ENCODE measurements around the gene KRTAP20-4.

The KRTAP20-4 gene

GRCh38 chr21:30620522-30620921 lies at the start of gene KRTAP20-4:
KRTAP20-4 (plus strand) TSS chr21:30620627.
- H3K9me3 ChIP-seq (ENCODE audit: low read depth, low read length) = no peaks in the 10 kb centered on the region
- DNase-seq (ENCODE audit: low read depth, low spot score) = no peak
- no peak within 1 kb of the TSS for H3K27ac ChIP-seq
- no peak within 1 kb of the TSS for H3K9ac ChIP-seq (ENCODE audit: insufficient read length)
- no peak within 1 kb of the TSS for H3K4me3 ChIP-seq
- H3K36me3 ChIP-seq (ENCODE audit: insufficient read depth, low read length) = no peaks in the 10 kb centered on the region
- TF ChIP-seq EZH2 (IDR thresholded peaks at IDR 0.05) = no peak
- no peak for TF ChIP-seq FOXP2 (optimal IDR thresholded peaks at IDR 0.05; ENCODE audit: control extremely low read depth, extremely low read length, insufficient read depth)
- no peak for TF ChIP-seq POLR2AphosphoS5 (IDR thresholded peaks at IDR 0.05; ENCODE audit: borderline replicate concordance, low read depth, low read length)

- H3K27ac ChIP-seq = no peak overlapping the region
- no peak overlapping the region for H3K9ac ChIP-seq (ENCODE audit: insufficient read length)
- no peaks in the 10 kb centered on the region for H3K9me3 ChIP-seq (ENCODE audit: low read depth, low read length)
- no peak overlapping the region for H3K4me3 ChIP-seq
- H3K36me3 ChIP-seq (ENCODE audit: insufficient read depth, low read length) = no peaks in the 10 kb centered on the region
- TF ChIP-seq EZH2 (IDR thresholded peaks at IDR 0.05) = no peak
- no peak for TF ChIP-seq FOXP2 (optimal IDR thresholded peaks at IDR 0.05; ENCODE audit: control extremely low read depth, extremely low read length, insufficient read depth)
- TF ChIP-seq POLR2AphosphoS5 (IDR thresholded peaks at IDR 0.05; ENCODE audit: borderline replicate concordance, low read depth, low read length) = no peak
- DNase-seq (ENCODE audit: low read depth, low spot score) = no peak
These were observed 42.7 kb upstream of the KRTAP20-4 start for GRCh38 chr21:30577766-30578165.

- Histone ChIP-seq H3K27ac (no peak overlapping the region), H3K9me3 (ENCODE audit: low read depth, low read length) (no peaks in the 10 kb centered on the region), H3K4me3 (no peak overlapping the region), H3K36me3 (ENCODE audit: insufficient read depth, low read length) (no peaks in the 10 kb centered on the region), H3K9ac (ENCODE audit: insufficient read length) (no peak overlapping the region)
- TF ChIP-seq EZH2 (IDR thresholded peaks at IDR 0.05) (no peak), POLR2AphosphoS5 (IDR thresholded peaks at IDR 0.05; ENCODE audit: borderline replicate concordance, low read depth, low read length) (no peak), FOXP2 (optimal IDR thresholded peaks at IDR 0.05; ENCODE audit: control extremely low read depth, extremely low read length, insufficient read depth) (no peak)
- DNase-seq (ENCODE audit: low read depth, low spot score) = no peak
These were observed 41.1 kb upstream of the KRTAP20-4 start for GRCh38 chr21:30579346-30579745.

GRCh38 chr21:30580132-30580531 lies 40.3 kb upstream of the KRTAP20-4 start:
- Histone ChIP-seq H3K9ac (ENCODE audit: insufficient read length) (no peak overlapping the region), H3K9me3 (ENCODE audit: low read depth, low read length) (no peaks in the 10 kb centered on the region), H3K4me3 (no peak overlapping the region), H3K27ac (no peak overlapping the region), H3K36me3 (ENCODE audit: insufficient read depth, low read length) (no peaks in the 10 kb centered on the region)
- DNase-seq (ENCODE audit: low read depth, low spot score) = no peak
- TF ChIP-seq EZH2 (IDR thresholded peaks at IDR 0.05) (no peak), FOXP2 (optimal IDR thresholded peaks at IDR 0.05; ENCODE audit: control extremely low read depth, extremely low read length, insufficient read depth) (no peak), POLR2AphosphoS5 (IDR thresholded peaks at IDR 0.05; ENCODE audit: borderline replicate concordance, low read depth, low read length) (no peak)

- Histone ChIP-seq H3K27ac (no peak overlapping the region), H3K4me3 (no peak overlapping the region), H3K36me3 (ENCODE audit: insufficient read depth, low read length) (no peaks in the 10 kb centered on the region), H3K9ac (ENCODE audit: insufficient read length) (no peak overlapping the region), H3K9me3 (ENCODE audit: low read depth, low read length) (no peaks in the 10 kb centered on the region)
- no peak for DNase-seq (ENCODE audit: low read depth, low spot score)
- no peak for TF ChIP-seq FOXP2 (optimal IDR thresholded peaks at IDR 0.05; ENCODE audit: control extremely low read depth, extremely low read length, insufficient read depth)
- no peak for TF ChIP-seq POLR2AphosphoS5 (IDR thresholded peaks at IDR 0.05; ENCODE audit: borderline replicate concordance, low read depth, low read length)
- no peak for TF ChIP-seq EZH2 (IDR thresholded peaks at IDR 0.05)
These were observed 37.6 kb upstream of the KRTAP20-4 start for GRCh38 chr21:30582870-30583269.

GRCh38 chr21:30590297-30590696 lies 30.1 kb upstream of the KRTAP20-4 start, which contains the start of gene KRTAP22-2:
KRTAP22-2 (minus strand) TSS chr21:30590397.
- H3K36me3 ChIP-seq (ENCODE audit: insufficient read depth, low read length) = no peaks in the 10 kb centered on the region
- no peak for TF ChIP-seq FOXP2 (optimal IDR thresholded peaks at IDR 0.05; ENCODE audit: control extremely low read depth, extremely low read length, insufficient read depth)
- TF ChIP-seq POLR2AphosphoS5 (IDR thresholded peaks at IDR 0.05; ENCODE audit: borderline replicate concordance, low read depth, low read length) = no peak
- no peak for TF ChIP-seq EZH2 (IDR thresholded peaks at IDR 0.05)
- H3K9me3 ChIP-seq (ENCODE audit: low read depth, low read length) = no peaks in the 10 kb centered on the region
- no peak within 1 kb of the TSS for H3K4me3 ChIP-seq
- no peak for DNase-seq (ENCODE audit: low read depth, low spot score)
- no peak within 1 kb of the TSS for H3K9ac ChIP-seq (ENCODE audit: insufficient read length)
- no peak within 1 kb of the TSS for H3K27ac ChIP-seq

GRCh38 chr21:30592140-30592539 lies 28.3 kb upstream of the KRTAP20-4 start, which contains the start of gene KRTAP6-3:
KRTAP6-3 (plus strand) TSS chr21:30592440; CDS start chr21:30592446, 6 bp downstream.
- Histone ChIP-seq H3K27ac (no peak within 1 kb of the TSS), H3K4me3 (no peak within 1 kb of the TSS), H3K36me3 (ENCODE audit: insufficient read depth, low read length) (no peaks in the 10 kb centered on the region), H3K9me3 (ENCODE audit: low read depth, low read length) (no peaks in the 10 kb centered on the region), H3K9ac (ENCODE audit: insufficient read length) (no peak within 1 kb of the TSS)
- TF ChIP-seq EZH2 (IDR thresholded peaks at IDR 0.05) = no peak
- no peak for TF ChIP-seq POLR2AphosphoS5 (IDR thresholded peaks at IDR 0.05; ENCODE audit: borderline replicate concordance, low read depth, low read length)
- no peak for TF ChIP-seq FOXP2 (optimal IDR thresholded peaks at IDR 0.05; ENCODE audit: control extremely low read depth, extremely low read length, insufficient read depth)
- DNase-seq (ENCODE audit: low read depth, low spot score) = no peak

GRCh38 chr21:30598802-30599201 lies 21.6 kb upstream of the KRTAP20-4 start, which contains the start of gene KRTAP6-2:
KRTAP6-2 (minus strand) TSS chr21:30598902; CDS start chr21:30598874, 28 bp downstream.
- no peak within 1 kb of the TSS for H3K4me3 ChIP-seq
- TF ChIP-seq EZH2 (IDR thresholded peaks at IDR 0.05) = no peak
- no peak for TF ChIP-seq FOXP2 (optimal IDR thresholded peaks at IDR 0.05; ENCODE audit: control extremely low read depth, extremely low read length, insufficient read depth)
- no peak for TF ChIP-seq POLR2AphosphoS5 (IDR thresholded peaks at IDR 0.05; ENCODE audit: borderline replicate concordance, low read depth, low read length)
- no peaks in the 10 kb centered on the region for H3K36me3 ChIP-seq (ENCODE audit: insufficient read depth, low read length)
- H3K9me3 ChIP-seq (ENCODE audit: low read depth, low read length) = no peaks in the 10 kb centered on the region
- no peak within 1 kb of the TSS for H3K9ac ChIP-seq (ENCODE audit: insufficient read length)
- no peak within 1 kb of the TSS for H3K27ac ChIP-seq
- DNase-seq (ENCODE audit: low read depth, low spot score) = no peak

GRCh38 chr21:30600787-30601186 lies 19.6 kb upstream of the KRTAP20-4 start, which contains the start of gene KRTAP22-1:
KRTAP22-1 (plus strand) TSS chr21:30601087.
- DNase-seq (ENCODE audit: low read depth, low spot score) = no peak
- H3K4me3 ChIP-seq = no peak within 1 kb of the TSS
- no peak within 1 kb of the TSS for H3K27ac ChIP-seq
- no peaks in the 10 kb centered on the region for H3K36me3 ChIP-seq (ENCODE audit: insufficient read depth, low read length)
- H3K9ac ChIP-seq (ENCODE audit: insufficient read length) = no peak within 1 kb of the TSS
- H3K9me3 ChIP-seq (ENCODE audit: low read depth, low read length) = no peaks in the 10 kb centered on the region
- no peak for TF ChIP-seq FOXP2 (optimal IDR thresholded peaks at IDR 0.05; ENCODE audit: control extremely low read depth, extremely low read length, insufficient read depth)
- TF ChIP-seq POLR2AphosphoS5 (IDR thresholded peaks at IDR 0.05; ENCODE audit: borderline replicate concordance, low read depth, low read length) = no peak
- no peak for TF ChIP-seq EZH2 (IDR thresholded peaks at IDR 0.05)
